ENCODE measurements around the gene DLK1.

Gene DLK1

DNA sequence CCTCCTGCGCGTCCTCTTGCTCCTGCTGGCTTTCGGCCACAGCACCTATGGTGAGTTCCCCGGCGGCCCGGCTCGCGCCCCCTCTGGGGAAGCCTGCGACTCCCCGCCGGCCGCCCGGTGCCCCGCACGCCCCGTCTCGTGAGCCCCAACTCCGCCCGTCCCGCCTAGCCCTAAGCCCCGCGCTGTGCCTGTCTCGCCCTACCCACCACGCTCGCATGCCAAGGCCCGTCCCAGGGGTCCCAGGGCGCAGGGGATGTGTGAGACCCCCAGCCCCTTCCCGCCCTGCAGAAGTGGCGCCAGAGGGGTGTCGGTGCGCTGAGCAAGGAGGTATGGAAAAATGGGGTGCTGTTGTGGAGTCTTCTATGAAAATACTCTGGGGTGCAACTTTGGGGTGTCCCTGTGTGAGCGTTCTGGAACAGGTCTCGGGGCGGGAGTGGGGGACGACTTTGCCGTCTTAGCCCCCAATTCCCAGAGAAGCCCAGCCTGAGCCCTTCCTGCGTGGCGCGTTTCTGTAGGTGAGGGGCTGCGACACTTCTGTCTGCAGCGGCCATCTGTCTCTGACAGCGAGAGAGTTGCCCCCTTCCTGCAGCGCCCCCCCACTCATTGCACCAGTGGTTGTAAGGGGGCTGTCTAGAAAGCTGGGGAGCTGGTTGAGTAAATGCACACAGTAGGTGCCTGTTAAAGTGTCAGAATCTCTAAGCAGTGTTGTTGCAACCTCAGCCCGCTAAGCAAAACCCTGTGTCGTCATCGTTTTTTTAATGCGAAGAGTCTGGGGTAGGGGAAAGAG is 587 bp downstream of the DLK1 start:
- POLR2A ChIA-PET: no interaction called here
- peaks cover 0 to 43% (median 12%) of the 10 kb centered on the region in 5 experiments for H3K27me3 ChIP-seq (replicated peaks in 2 of 5; ENCODE audit: control insufficient read depth in 4 of 5, insufficient read depth in 5 of 5, low read length in 4 of 5)

DNA sequence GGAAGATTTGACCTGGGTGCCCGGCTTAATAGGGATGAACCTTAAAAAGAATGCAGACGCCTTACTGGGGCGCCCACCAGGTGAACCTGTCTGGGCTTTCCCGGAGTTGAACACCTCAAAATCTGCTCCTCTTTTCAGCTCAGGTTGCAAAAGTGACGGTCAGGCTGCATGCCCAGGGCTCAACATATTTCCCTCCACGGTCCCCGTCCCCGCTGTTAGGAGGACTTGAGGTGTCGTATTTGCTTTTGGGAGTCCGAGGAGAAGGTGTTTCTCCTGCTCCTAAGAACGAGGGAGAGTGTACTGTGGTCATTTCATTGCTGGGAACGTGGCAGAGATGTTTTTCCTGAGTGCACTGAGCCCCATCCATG is 1.2 kb downstream of the DLK1 start:
- ChIA-PET CTCF (interaction anchor here (2.4 kb wide), 1 partner anchor 10 kb away, joined by 9 read pairs; no protein-coding TSS in a partner anchor), POLR2A (no interaction called here)
- Histone ChIP-seq H3K27me3 (replicated peaks in 2 of 5; ENCODE audit: control insufficient read depth in 4 of 5, insufficient read depth in 5 of 5, low read length in 4 of 5) (peaks cover 0 to 43% (median 12%) of the 10 kb centered on the region in 5 experiments), H3K27ac (ENCODE audit: insufficient read depth in 1 of 2, low read depth in 1 of 2, low read length in 2 of 2, poor library complexity in 1 of 2, severe bottlenecking in 2 of 2) (no peak overlapping the region), H3K9me3 (ENCODE audit: control extremely low read depth in 1 of 5, control insufficient read depth in 4 of 5, insufficient read depth in 2 of 5, low read depth in 1 of 5, low read length in 4 of 5) (peaks cover 0 to 5% (median 0%) of the 10 kb centered on the region in 5 experiments), H3K36me3 (ENCODE audit: control insufficient read depth in 4 of 4, insufficient read depth in 4 of 4, low read length in 3 of 4) (no peaks in the 10 kb centered on the region), H3K4me3 (ENCODE audit: control insufficient read depth in 1 of 7, extremely low read depth in 1 of 7, insufficient read depth in 4 of 7, low read depth in 2 of 7, low read length in 6 of 7) (peak overlapping the region in 1 of 7 experiments; percentile 61), H3K4me1 (ENCODE audit: control extremely low read depth in 1 of 4, control insufficient read depth in 4 of 4, insufficient read depth in 4 of 4, low read length in 3 of 4) (peaks cover 0 to 25% (median 15%) of the 10 kb centered on the region in 4 experiments)
- no peak for DNase-seq
- 47% methylated on average over 11 of the region's 12 CpGs for WGBS (ENCODE audit: insufficient coverage)

More for the DNA sequence above, 587 bp downstream of the DLK1 start:
- CTCF ChIA-PET: no interaction called here
- peaks cover 0 to 5% (median 0%) of the 10 kb centered on the region in 5 experiments for H3K9me3 ChIP-seq (ENCODE audit: control extremely low read depth in 1 of 5, control insufficient read depth in 4 of 5, insufficient read depth in 2 of 5, low read depth in 1 of 5, low read length in 4 of 5)
- H3K4me3 ChIP-seq (ENCODE audit: control insufficient read depth in 1 of 7, extremely low read depth in 1 of 7, insufficient read depth in 4 of 7, low read depth in 2 of 7, low read length in 6 of 7): peak overlapping the region in 4 of 7 experiments; percentile 19 to 61 (median 35)
- DNase-seq: peak in 2 of 3 donors; percentile 12 to 46
- H3K36me3 ChIP-seq (ENCODE audit: control insufficient read depth in 4 of 4, insufficient read depth in 4 of 4, low read length in 3 of 4): no peaks in the 10 kb centered on the region
- H3K4me1 ChIP-seq (ENCODE audit: control extremely low read depth in 1 of 4, control insufficient read depth in 4 of 4, insufficient read depth in 4 of 4, low read length in 3 of 4): peaks cover 0 to 25% (median 15%) of the 10 kb centered on the region in 4 experiments
- H3K27ac ChIP-seq (ENCODE audit: insufficient read depth in 1 of 2, low read depth in 1 of 2, low read length in 2 of 2, poor library complexity in 1 of 2, severe bottlenecking in 2 of 2): no peak overlapping the region
- 11% methylated on average over 40 of the region's 47 CpGs for whole genome bisulfite sequencing (ENCODE audit: insufficient coverage)

DNA sequence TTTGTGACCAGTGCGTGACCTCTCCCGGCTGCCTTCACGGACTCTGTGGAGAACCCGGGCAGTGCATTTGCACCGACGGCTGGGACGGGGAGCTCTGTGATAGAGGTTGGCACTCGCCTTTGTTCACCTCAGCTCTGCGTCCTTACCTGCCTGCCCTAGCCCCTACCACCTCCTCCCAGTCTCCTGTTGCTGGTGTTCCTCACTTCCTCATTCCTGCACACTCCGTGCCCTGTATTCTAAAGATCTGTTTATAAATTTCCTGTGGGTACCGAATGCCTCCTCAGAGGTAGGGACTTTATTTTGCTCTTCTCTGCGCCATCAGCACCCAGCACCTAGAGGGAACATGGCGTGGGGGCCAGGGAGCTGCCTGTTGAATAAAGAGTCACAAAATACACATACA is 2.3 kb downstream of the DLK1 start:
- no peak overlapping the region for H3K4me3 ChIP-seq (ENCODE audit: control insufficient read depth in 1 of 7, extremely low read depth in 1 of 7, insufficient read depth in 4 of 7, low read depth in 2 of 7, low read length in 6 of 7)
- peak in 2 of 3 donors; percentile 15 to 34 for DNase-seq
- 22% methylated on average over 12 of the region's 13 CpGs for WGBS (ENCODE audit: insufficient coverage)
- CTCF ChIA-PET: interaction anchor here (1.4 to 2.4 kb wide), 2 partner anchors 12 to 52 kb away, joined by 3 to 9 read pairs; no protein-coding TSS in a partner anchor
- no peak overlapping the region for H3K27ac ChIP-seq (ENCODE audit: insufficient read depth in 1 of 2, low read depth in 1 of 2, low read length in 2 of 2, poor library complexity in 1 of 2, severe bottlenecking in 2 of 2)
- POLR2A ChIA-PET: interaction anchor here (1.2 kb wide), 1 partner anchor 12 kb away, joined by 4 read pairs; no protein-coding TSS in a partner anchor
- peaks cover 0 to 25% (median 15%) of the 10 kb centered on the region in 4 experiments for H3K4me1 ChIP-seq (ENCODE audit: control extremely low read depth in 1 of 4, control insufficient read depth in 4 of 4, insufficient read depth in 4 of 4, low read length in 3 of 4)
- H3K36me3 ChIP-seq (ENCODE audit: control insufficient read depth in 4 of 4, insufficient read depth in 4 of 4, low read length in 3 of 4): no peaks in the 10 kb centered on the region
- peaks cover 0 to 43% (median 12%) of the 10 kb centered on the region in 5 experiments for H3K27me3 ChIP-seq (replicated peaks in 2 of 5; ENCODE audit: control insufficient read depth in 4 of 5, insufficient read depth in 5 of 5, low read length in 4 of 5)
- peaks cover 0 to 5% (median 0%) of the 10 kb centered on the region in 5 experiments for H3K9me3 ChIP-seq (ENCODE audit: control extremely low read depth in 1 of 5, control insufficient read depth in 4 of 5, insufficient read depth in 2 of 5, low read depth in 1 of 5, low read length in 4 of 5)

DNA sequence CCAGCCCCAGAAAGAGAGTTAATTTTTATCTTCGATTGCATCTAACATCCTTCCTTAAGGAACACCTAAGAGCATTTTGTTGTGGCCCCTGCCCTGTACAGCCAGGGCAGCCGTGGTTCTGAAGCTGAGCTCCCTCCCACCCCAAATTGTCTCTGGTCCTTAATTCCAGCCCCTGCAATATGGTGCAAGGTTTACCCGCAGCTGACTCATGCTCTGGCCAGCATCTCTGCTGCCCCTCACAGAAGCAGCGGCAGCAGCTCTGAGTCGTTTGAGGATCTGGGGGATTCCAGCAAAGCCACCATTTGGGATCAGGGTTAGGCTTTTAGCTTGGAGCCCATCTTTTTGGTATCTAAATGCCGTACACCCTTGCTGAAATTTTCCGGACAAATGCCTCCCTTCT is 3.3 kb downstream of the DLK1 start:
- Histone ChIP-seq H3K27ac (ENCODE audit: insufficient read depth in 1 of 2, low read depth in 1 of 2, low read length in 2 of 2, poor library complexity in 1 of 2, severe bottlenecking in 2 of 2) (no peak overlapping the region), H3K36me3 (ENCODE audit: control insufficient read depth in 4 of 4, insufficient read depth in 4 of 4, low read length in 3 of 4) (no peaks in the 10 kb centered on the region), H3K27me3 (replicated peaks in 2 of 5; ENCODE audit: control insufficient read depth in 4 of 5, insufficient read depth in 5 of 5, low read length in 4 of 5) (peaks cover 0 to 41% (median 12%) of the 10 kb centered on the region in 5 experiments), H3K4me1 (ENCODE audit: control extremely low read depth in 1 of 4, control insufficient read depth in 4 of 4, insufficient read depth in 4 of 4, low read length in 3 of 4) (peaks cover 0 to 25% (median 15%) of the 10 kb centered on the region in 4 experiments), H3K4me3 (ENCODE audit: control insufficient read depth in 1 of 7, extremely low read depth in 1 of 7, insufficient read depth in 4 of 7, low read depth in 2 of 7, low read length in 6 of 7) (no peak overlapping the region), H3K9me3 (ENCODE audit: control extremely low read depth in 1 of 5, control insufficient read depth in 4 of 5, insufficient read depth in 2 of 5, low read depth in 1 of 5, low read length in 4 of 5) (peaks cover 0 to 5% (median 0%) of the 10 kb centered on the region in 5 experiments)
- no peak for DNase-seq
- CTCF ChIA-PET: interaction anchor here (1.4 to 2.4 kb wide), 4 partner anchors 13 to 84 kb away, joined by 3 to 9 read pairs (median 3); no protein-coding TSS in a partner anchor
- WGBS (ENCODE audit: insufficient coverage): 84% methylated on average over 6 of the region's 7 CpGs
- POLR2A ChIA-PET: interaction anchor here (1.2 kb wide), 1 partner anchor 13 kb away, joined by 4 read pairs; no protein-coding TSS in a partner anchor

DNA sequence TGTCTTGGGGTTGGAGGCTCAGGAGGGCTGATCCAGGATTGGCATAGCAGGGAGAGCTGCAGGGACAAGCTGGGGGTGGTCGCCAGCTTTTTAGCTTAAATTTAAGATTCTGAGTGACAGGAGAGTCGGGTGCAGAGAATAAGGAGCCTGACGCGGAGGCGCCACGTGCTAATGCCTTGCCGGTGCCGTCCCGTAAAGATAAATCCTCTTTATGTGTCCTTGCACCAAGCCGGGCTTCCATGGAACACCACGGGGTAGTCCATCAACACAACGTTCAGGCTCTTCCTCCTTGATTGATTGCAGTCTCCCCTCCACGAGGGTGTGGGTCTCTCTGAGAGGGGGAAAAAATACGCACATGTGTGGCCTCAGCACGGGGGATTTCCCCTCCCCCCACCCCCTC is 3.9 kb downstream of the DLK1 start:
- DNase-seq: no peak
- Histone ChIP-seq H3K27me3 (replicated peaks in 2 of 5; ENCODE audit: control insufficient read depth in 4 of 5, insufficient read depth in 5 of 5, low read length in 4 of 5) (peaks cover 0 to 35% (median 12%) of the 10 kb centered on the region in 5 experiments), H3K4me1 (ENCODE audit: control extremely low read depth in 1 of 4, control insufficient read depth in 4 of 4, insufficient read depth in 4 of 4, low read length in 3 of 4) (peaks cover 0 to 25% (median 15%) of the 10 kb centered on the region in 4 experiments), H3K9me3 (ENCODE audit: control extremely low read depth in 1 of 5, control insufficient read depth in 4 of 5, insufficient read depth in 2 of 5, low read depth in 1 of 5, low read length in 4 of 5) (peaks cover 0 to 5% (median 0%) of the 10 kb centered on the region in 5 experiments), H3K4me3 (ENCODE audit: control insufficient read depth in 1 of 7, extremely low read depth in 1 of 7, insufficient read depth in 4 of 7, low read depth in 2 of 7, low read length in 6 of 7) (no peak overlapping the region), H3K27ac (ENCODE audit: insufficient read depth in 1 of 2, low read depth in 1 of 2, low read length in 2 of 2, poor library complexity in 1 of 2, severe bottlenecking in 2 of 2) (no peak overlapping the region), H3K36me3 (ENCODE audit: control insufficient read depth in 4 of 4, insufficient read depth in 4 of 4, low read length in 3 of 4) (no peaks in the 10 kb centered on the region)
- 97% methylated on average over 11 of the region's 15 CpGs for WGBS (ENCODE audit: insufficient coverage)
- POLR2A ChIA-PET: no interaction called here
- CTCF ChIA-PET: interaction anchor here (1.4 to 1.5 kb wide), 3 partner anchors 24 to 83 kb away, joined by 3 read pairs; no protein-coding TSS in a partner anchor

DNA sequence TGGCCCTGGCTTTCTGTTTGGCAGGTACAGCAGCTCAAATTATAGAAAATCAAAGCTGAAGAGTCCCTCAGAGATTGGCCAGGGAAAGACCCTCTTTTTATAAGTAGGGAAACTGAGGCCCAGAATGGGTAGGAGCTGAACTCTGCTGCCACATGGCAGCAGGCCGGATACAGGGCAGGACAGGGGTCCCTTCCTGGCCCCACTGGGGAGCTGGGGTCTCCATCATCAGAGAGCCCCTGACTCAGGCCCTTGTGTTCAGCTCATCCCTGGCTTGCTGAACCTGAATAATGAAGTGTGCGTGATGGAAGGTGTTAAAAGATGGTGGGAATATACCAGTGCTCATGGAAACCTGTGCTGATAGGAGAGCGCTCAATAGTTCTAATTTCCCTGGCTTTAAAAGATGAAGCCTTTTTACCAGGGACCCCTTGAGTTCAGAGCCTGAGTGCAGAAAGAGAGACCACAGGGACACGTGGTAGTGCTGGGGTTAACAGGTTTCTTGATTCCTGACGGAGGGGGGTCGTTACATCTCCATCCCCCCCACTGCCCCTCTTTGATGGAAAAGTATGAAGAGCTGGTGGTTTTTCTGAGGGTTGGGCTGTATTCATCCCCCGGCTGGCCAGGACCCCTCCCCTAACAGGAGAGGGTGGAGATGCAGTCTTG is 4.4 kb downstream of the DLK1 start:
- Histone ChIP-seq H3K4me3 (ENCODE audit: control insufficient read depth in 1 of 7, extremely low read depth in 1 of 7, insufficient read depth in 4 of 7, low read depth in 2 of 7, low read length in 6 of 7) (no peak overlapping the region), H3K27ac (ENCODE audit: insufficient read depth in 1 of 2, low read depth in 1 of 2, low read length in 2 of 2, poor library complexity in 1 of 2, severe bottlenecking in 2 of 2) (no peak overlapping the region), H3K4me1 (ENCODE audit: control extremely low read depth in 1 of 4, control insufficient read depth in 4 of 4, insufficient read depth in 4 of 4, low read length in 3 of 4) (peaks cover 0 to 25% (median 15%) of the 10 kb centered on the region in 4 experiments), H3K27me3 (replicated peaks in 2 of 5; ENCODE audit: control insufficient read depth in 4 of 5, insufficient read depth in 5 of 5, low read length in 4 of 5) (peaks cover 0 to 30% (median 9%) of the 10 kb centered on the region in 5 experiments), H3K9me3 (ENCODE audit: control extremely low read depth in 1 of 5, control insufficient read depth in 4 of 5, insufficient read depth in 2 of 5, low read depth in 1 of 5, low read length in 4 of 5) (peaks cover 0 to 4% (median 0%) of the 10 kb centered on the region in 5 experiments), H3K36me3 (ENCODE audit: control insufficient read depth in 4 of 4, insufficient read depth in 4 of 4, low read length in 3 of 4) (no peaks in the 10 kb centered on the region)
- POLR2A ChIA-PET: no interaction called here
- WGBS (ENCODE audit: insufficient coverage): 98% methylated on average over 3 of the region's 7 CpGs
- DNase-seq: no peak
- CTCF ChIA-PET: interaction anchor here (1.1 to 1.9 kb wide), 4 partner anchors 20 to 83 kb away, joined by 3 to 4 read pairs (median 3); no protein-coding TSS in a partner anchor
